IPS-20b (cell line): ENCODE results near the gene MARCHF4.

Experiments used
- H3K27ac ChIP-seq: one replicate; pipeline ENCODE4 v1.5.1; 2013; ENCODE audit warnings: low read length
- H3K27me3 ChIP-seq: 2 replicates; pipeline ENCODE4 v1.6.1; 2013; ENCODE audit warnings: mild to moderate bottlenecking, low read length, inconsistent platforms; ENCODE audit not compliant: insufficient read depth
- H3K36me3 ChIP-seq: 2 replicates; pipeline ENCODE4 v1.6.1; 2013; ENCODE audit warnings: low read depth, mild to moderate bottlenecking, inconsistent platforms, low read length, moderate library complexity; ENCODE audit not compliant: insufficient read depth
- H3K4me1 ChIP-seq: 2 replicates; pipeline ENCODE4 v1.6.1; 2013; ENCODE audit warnings: mild to moderate bottlenecking, control low read depth, inconsistent platforms, low read length, moderate library complexity; ENCODE audit not compliant: insufficient read depth
- H3K4me3 ChIP-seq: 2 replicates; pipeline ENCODE4 v1.5.1; 2013; ENCODE audit warnings: mild to moderate bottlenecking, low read length, inconsistent platforms
- H3K9ac ChIP-seq: 2 replicates; pipeline ENCODE4 v1.6.1; 2013; ENCODE audit warnings: low read depth, mild to moderate bottlenecking, inconsistent platforms, low read length, moderate library complexity
- H3K9me3 ChIP-seq: 2 replicates; pipeline ENCODE4 v1.6.1; 2013; ENCODE audit warnings: mild to moderate bottlenecking, low read depth, low read length, inconsistent platforms; ENCODE audit not compliant: insufficient read depth

The MARCHF4 gene

GRCh38 chr2:216365518-216365917 is 6.8 kb downstream of the MARCHF4 start:
- H3K9me3 ChIP-seq: no peaks in the 10 kb centered on the region
- no peak overlapping the region for H3K4me3 ChIP-seq
- H3K4me1 ChIP-seq: peaks cover 11% of the 10 kb centered on the region; the same call in 1 of the 2 replicates
- peaks cover 24% of the 10 kb centered on the region for H3K27me3 ChIP-seq
- no peak overlapping the region for H3K9ac ChIP-seq
- H3K36me3 ChIP-seq: no peaks in the 10 kb centered on the region
- no peak overlapping the region for H3K27ac ChIP-seq

GRCh38 chr2:216363221-216363620 is 9.1 kb downstream of the MARCHF4 start:
- H3K4me1 ChIP-seq: 0 out of 2 replicates have a peak, but pooled peaks cover 6% of the 10 kb centered on the region
- peaks cover 3% of the 10 kb centered on the region; the same call in 1 of the 2 replicates for H3K27me3 ChIP-seq
- H3K9ac ChIP-seq: no peak overlapping the region
- no peaks in the 10 kb centered on the region for H3K36me3 ChIP-seq
- no peak overlapping the region for H3K4me3 ChIP-seq
- H3K27ac ChIP-seq: no peak overlapping the region
- no peaks in the 10 kb centered on the region for H3K9me3 ChIP-seq

DNA sequence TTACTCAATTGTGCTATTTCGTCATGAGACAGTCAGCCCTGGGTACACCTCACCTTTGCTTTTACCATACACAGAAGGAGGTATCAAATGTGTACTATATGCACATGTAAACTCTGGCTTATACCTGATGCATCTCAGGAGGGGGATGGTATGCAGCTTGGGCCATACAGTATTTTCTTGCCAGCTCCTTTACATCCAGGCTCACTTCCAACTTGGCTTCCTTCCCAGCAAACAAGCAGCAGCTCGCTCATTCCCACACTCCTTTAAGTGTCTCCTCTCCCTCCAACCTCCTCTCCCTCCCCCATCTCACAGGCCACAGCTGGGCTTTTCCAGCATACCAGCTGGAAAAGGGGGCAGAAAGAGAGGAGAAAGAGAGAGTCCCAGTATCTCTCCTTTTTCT is 9.6 kb downstream of the MARCHF4 start:
- Histone ChIP-seq H3K9me3 (no peaks in the 10 kb centered on the region), H3K27ac (no peak overlapping the region), H3K27me3 (no peaks in the 10 kb centered on the region; the same call in 1 of the 2 replicates), H3K36me3 (no peaks in the 10 kb centered on the region), H3K9ac (no peak overlapping the region), H3K4me3 (no peak overlapping the region), H3K4me1 (0 out of 2 replicates have a peak, but pooled peaks cover 4% of the 10 kb centered on the region)

DNA sequence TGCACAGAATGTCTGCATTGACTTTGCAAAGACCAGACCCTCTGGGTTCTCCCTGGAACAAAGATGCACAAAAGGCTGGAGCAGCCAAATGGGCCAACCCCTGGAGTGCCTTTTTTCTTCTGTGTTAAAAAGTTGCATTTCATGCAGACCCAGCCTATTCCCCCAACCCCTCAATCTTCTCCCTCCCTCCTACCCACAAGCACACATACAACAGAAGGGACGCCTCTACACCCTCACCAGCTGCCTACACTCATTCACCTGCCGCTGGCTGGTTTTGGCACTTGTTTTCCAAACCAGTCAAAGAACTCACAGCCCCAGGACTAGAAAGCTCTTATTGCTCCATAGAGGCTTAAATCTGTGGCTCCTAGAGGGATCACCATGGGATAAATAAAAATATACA is 16.6 kb downstream of the MARCHF4 start:
- Histone ChIP-seq H3K9ac (peak overlapping the region; percentile 17; the same call in 1 of the 2 replicates), H3K27ac (no peak overlapping the region), H3K36me3 (no peaks in the 10 kb centered on the region), H3K27me3 (no peaks in the 10 kb centered on the region; the same call in 1 of the 2 replicates), H3K4me1 (peaks cover 10% of the 10 kb centered on the region; the same call in 1 of the 2 replicates), H3K4me3 (no peak overlapping the region), H3K9me3 (no peaks in the 10 kb centered on the region)

GRCh38 chr2:216354306-216354705 is 18.0 kb downstream of the MARCHF4 start:
- H3K27me3 ChIP-seq: no peaks in the 10 kb centered on the region; the same call in 1 of the 2 replicates
- H3K4me3 ChIP-seq: no peak overlapping the region
- no peaks in the 10 kb centered on the region for H3K36me3 ChIP-seq
- H3K9me3 ChIP-seq: no peaks in the 10 kb centered on the region
- peaks cover 17% of the 10 kb centered on the region for H3K4me1 ChIP-seq
- H3K27ac ChIP-seq: no peak overlapping the region
- no peak overlapping the region for H3K9ac ChIP-seq

GRCh38 chr2:216352653-216353270 is 19.5 kb downstream of the MARCHF4 start:
- H3K9ac ChIP-seq: no peak overlapping the region
- no peak overlapping the region for H3K4me3 ChIP-seq

DNA sequence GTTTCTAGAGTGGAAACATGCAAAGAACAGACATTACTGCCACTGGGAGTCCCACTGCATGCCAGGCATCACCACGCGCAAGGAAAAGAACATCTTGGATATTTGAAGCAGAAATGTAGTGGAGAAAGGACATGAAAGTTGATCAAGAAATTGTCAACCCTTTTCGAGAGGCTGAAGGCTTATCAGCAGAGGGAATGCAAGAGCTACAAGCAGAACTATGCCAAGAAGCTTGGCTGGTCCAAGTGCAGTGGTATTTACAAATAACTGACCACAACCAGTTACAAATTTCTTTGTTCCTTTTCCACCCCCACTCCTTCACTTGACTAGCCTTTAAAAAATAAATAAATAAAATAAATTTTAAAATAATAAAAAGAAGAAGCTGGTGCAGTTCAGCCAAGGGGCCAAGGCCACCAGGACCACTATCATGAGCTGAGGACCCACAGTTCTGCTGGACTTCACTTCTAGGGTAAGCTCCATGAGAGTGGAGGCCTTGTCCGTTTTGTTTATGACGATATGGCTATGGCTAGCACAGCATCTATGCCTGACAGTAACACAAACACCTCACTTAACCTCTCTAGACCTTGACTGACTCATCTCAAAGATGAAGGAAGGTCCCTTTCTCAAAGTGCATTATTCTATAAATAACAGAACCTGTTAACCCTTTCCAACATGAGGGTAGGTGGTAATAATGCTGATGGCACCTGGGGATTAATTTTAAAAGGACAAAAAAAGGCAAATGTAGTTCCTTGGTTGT is 20.9 kb downstream of the MARCHF4 start:
- Histone ChIP-seq H3K27me3 (no peaks in the 10 kb centered on the region), H3K27ac (no peak overlapping the region), H3K4me1 (peaks cover 23% of the 10 kb centered on the region), H3K36me3 (no peaks in the 10 kb centered on the region), H3K9ac (no peak overlapping the region), H3K9me3 (no peaks in the 10 kb centered on the region), H3K4me3 (no peak overlapping the region)

More at GRCh38 chr2:216352653-216353270, 19.5 kb downstream of the MARCHF4 start:
- no peaks in the 10 kb centered on the region for H3K9me3 ChIP-seq
- no peak overlapping the region for H3K27ac ChIP-seq
- H3K4me1 ChIP-seq: peaks cover 23% of the 10 kb centered on the region
- no peaks in the 10 kb centered on the region for H3K36me3 ChIP-seq
- no peaks in the 10 kb centered on the region for H3K27me3 ChIP-seq

DNA sequence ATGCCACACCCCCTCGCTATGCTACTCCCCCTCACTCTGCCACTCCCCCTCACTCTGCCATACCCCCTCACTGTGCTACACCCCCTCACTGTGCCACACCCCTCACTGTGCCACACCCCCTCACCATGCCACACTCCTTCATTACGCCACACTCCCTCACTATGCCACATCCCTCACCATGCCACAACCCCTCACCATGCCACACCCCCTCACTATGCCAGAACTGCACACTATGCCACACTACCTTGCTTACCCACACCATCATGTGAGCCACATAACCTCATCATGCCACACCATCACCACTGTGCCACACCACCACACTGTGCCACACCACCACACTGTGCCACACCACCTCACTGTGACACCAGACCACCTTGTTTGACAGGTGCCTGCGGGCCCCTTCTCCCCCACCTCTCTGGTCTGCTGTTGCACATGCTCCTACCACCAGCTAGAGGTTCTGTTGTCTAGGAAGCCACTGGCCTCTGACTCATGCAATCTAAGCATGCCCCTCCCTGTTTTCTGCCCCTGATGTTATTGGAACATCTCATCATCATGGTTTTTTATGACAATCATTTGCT is 22.0 kb downstream of the MARCHF4 start:
- H3K9ac ChIP-seq: no peak overlapping the region
- no peaks in the 10 kb centered on the region for H3K9me3 ChIP-seq
- H3K4me3 ChIP-seq: no peak overlapping the region
- no peak overlapping the region for H3K27ac ChIP-seq
- no peaks in the 10 kb centered on the region for H3K27me3 ChIP-seq
- peaks cover 19% of the 10 kb centered on the region for H3K4me1 ChIP-seq
- H3K36me3 ChIP-seq: no peaks in the 10 kb centered on the region

GRCh38 chr2:216349366-216349765 is 22.9 kb downstream of the MARCHF4 start:
- Histone ChIP-seq H3K4me3 (peak overlapping the region; percentile 5; the same call in 1 of the 2 replicates), H3K9me3 (no peaks in the 10 kb centered on the region), H3K36me3 (no peaks in the 10 kb centered on the region), H3K27me3 (no peaks in the 10 kb centered on the region), H3K4me1 (peaks cover 28% of the 10 kb centered on the region), H3K9ac (peak overlapping the region; percentile 41; the same call in 1 of the 2 replicates), H3K27ac (no peak overlapping the region)

DNA sequence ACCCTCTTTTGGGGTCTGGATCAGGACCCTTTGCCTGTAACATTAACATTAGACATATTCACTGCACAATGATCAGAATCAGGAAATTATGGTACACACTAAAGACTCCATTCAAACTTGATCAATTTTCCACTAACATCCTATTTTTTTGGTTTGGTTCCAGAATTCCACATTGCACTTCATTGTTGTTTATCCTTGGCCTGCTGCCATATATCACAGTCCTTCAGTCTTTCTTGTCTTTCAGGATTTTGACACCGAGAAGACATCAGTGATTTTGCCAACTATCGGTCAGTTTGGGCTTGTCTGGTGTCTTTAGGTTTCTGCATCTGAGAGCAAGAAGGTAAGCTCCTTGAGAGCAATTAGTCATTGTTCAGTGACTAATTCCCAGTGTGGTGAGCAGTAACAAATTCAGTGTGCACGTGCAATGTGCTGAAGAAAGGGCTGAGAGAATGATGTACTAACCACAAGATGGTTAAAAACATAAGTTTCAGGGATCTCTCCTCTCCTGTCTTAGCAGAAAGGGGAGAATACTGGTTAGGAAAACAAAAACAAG is 23.5 kb downstream of the MARCHF4 start:
- Histone ChIP-seq H3K4me1 (peaks cover 30% of the 10 kb centered on the region), H3K27me3 (no peaks in the 10 kb centered on the region), H3K36me3 (no peaks in the 10 kb centered on the region), H3K9ac (no peak overlapping the region), H3K9me3 (no peaks in the 10 kb centered on the region), H3K27ac (no peak overlapping the region), H3K4me3 (no peak overlapping the region)

DNA sequence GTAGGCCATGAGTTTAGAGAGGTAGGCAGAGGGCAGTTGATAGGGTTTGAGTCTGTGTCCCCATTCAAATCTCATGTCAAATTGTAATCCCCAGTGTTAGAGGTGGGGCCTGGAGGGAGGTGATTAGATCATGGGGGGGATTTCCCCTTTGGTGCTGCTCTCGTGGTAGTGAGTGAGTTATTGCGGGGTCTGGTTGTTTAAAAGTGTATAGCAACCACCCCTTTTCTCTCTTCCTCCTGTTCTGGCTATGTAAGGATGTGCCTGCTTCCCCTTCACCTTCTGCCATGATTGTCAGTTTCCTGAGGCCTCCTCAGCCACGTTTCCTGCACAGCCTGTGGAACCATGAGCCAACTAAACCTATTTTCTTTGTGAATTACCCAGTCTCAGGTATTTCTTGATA is 25.5 kb downstream of the MARCHF4 start:
- no peaks in the 10 kb centered on the region for H3K9me3 ChIP-seq
- H3K4me3 ChIP-seq: no peak overlapping the region
- no peaks in the 10 kb centered on the region for H3K36me3 ChIP-seq
- no peak overlapping the region for H3K27ac ChIP-seq
- no peaks in the 10 kb centered on the region for H3K27me3 ChIP-seq
- peaks cover 30% of the 10 kb centered on the region for H3K4me1 ChIP-seq
- H3K9ac ChIP-seq: no peak overlapping the region
